ENCODE results near the gene SLC22A4.

The SLC22A4 gene

DNA sequence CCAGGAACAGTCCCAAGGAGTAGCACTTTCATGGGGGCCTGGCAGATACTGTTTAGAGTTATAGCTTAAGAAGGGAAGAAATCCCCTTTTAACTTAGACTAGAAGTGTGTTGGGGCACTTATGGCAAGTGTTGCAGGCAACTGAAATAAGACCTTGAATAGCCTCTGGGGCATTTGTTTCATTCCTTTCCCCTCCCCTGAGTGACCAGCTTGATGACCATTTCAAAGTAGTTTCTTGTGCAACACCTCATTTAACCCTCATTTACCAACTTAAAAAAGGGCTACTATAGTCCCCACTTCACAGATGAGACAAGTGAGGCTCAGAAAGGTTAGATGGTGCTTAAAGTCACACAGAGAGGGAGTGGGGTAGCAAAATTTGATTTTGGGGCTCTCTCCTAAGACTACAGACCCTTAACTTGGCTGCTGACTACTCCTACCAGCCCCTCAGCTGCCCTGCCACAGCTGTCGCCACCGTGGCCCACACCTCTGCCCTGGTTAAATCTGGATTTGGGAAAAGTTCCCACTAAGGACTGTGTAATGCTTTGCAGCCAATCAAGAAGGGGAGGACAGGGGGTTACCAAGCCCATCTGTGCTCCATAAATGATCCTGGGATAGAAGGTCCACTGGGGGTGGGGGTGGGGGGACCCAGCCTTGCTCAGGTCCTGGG is 31.2 kb upstream of the SLC22A4 start:
- no peak for DNase-seq

DNA sequence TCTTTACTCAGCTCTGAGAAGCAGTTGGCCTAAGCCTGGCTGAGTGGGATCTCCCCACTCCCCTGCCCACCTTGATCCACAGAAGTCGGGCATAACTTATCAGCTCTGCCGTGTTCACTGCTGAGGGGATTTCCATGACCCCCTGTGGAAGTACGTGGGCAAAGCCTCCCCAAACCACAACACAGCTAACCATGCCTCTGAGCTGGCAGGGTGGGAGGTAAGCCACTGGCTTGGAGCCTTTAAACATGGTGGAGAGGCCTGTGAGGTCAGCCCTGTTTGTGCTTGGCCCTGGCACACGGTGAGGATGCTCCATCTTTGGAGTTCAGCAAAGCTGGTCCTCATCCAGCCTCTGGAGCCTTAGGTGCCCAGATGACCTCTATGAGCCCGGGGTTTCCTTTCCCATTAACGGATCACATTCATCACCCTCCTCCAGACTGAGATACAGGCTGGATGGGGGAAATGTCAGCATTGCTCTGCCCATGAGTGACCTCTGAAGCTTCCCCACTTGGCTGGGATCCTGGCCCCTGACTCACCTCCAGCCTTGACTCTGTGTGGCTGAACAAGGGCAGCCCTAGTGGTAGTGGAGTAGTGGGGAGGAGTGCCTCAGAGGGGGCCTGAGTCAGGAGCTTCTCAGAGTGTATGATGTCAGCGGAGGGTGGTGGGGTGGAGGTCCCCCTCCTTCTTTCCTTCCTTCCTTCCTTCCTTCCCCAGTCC is 30.5 kb upstream of the SLC22A4 start:
- no peak for DNase-seq

DNA sequence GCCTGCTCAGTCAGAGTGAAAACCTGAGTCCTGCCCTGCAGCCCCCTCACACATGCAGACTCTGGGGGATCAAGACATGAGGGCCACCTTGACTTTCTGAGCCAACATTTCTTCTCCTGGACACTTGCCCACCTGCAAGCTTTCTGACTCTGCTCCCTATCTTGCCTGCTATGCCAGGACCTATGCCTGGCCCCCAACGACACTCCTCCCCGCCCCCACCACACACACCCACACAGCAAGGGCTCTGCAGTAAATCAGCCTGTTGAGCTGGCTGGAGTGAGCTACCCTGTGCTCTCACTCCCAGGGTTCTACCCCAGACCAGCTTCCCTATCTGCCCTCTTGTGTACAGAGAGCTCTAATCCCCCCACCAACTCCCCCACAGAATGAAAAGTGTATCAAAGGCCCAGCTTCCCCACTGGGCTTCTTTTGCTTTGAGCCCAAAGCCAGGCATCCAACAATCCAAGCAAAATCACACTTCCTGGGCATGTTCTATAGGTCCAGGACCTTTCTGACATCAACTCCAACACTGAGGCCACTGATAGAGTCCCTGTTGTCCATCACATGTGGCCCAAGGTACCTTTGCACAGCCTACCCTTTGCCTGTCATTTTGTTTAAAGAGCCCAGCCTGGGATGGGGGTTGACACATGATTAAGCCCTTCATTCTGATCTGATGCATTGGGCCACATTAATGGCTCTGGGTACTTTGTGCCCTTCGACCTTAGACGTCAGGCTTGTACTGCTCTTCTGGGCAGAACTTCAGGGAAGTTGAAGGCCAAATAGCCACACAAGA is 29.5 kb upstream of the SLC22A4 start:
- DNase-seq = no peak

DNA sequence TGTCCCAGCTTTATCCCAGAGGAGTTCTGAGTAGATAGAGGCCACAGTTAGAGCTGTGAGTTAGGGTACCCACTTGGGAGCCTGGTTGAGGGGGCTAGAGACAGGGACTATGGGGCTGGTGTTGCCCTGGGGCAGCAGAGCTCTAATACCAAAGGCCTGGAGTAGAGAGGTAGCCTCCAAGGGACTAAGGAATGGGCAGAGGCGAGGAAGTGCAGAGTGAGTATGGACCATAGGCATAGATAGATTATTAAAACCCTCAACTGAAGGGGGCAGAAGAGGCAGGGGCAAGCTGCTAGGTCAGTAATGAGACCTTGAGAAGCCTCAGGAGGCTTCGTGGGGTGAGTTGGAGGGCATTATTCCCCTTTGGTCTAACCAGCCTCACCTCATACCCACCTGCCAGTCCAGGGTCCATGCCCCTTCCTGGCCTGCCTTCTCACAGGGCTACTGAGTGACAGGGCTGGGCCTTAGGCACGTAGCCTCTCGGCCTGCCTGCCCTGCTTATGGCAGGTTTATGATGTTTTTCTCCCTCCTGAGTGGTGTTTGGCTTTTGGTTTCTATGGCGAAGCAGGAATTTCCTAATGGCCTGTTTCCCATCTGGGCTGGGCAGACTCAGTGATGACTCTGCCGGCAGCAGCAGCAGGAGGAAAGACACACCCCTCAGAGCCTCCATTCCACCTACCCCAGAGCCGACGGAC is 28.7 kb upstream of the SLC22A4 start:
- DNase-seq = no peak

DNA sequence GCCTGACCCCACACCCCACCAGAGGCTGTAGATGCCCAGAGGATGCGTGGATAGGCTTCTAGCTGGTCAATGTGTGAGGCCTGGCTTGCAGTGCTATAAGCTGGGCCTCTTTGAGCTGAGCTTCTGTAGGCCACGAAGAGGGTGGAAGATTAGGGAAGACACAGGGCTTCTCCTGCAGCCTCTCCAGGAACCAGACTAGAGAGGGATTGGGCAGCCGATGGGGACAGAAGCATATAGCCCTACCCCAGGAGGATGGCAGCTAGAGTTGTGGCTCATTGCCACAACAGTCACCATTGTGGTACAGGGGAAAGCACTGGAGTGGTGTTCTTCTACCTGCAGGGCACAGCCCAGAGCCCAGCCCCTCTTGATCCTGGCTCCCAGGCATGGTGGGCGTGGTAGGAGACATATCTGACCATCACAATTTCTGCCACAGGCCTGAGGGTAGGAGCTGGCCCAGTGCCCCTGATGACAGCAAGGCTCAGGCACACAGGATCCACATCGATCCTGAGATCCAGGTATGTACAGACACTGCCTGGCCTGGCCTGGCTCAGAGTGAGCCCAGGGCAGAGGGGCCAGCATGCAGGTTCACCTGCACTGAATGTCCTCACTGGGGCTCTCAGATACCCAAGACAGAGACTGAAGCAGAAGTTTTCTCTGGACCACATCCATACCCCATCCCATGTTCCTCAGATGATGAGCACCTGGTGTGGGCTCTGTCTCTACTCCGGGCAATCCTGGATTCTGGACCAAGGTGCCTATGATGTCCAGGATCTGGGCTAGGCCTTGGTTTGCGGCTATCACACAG is 28.0 kb upstream of the SLC22A4 start:
- DNase-seq = no peak

DNA sequence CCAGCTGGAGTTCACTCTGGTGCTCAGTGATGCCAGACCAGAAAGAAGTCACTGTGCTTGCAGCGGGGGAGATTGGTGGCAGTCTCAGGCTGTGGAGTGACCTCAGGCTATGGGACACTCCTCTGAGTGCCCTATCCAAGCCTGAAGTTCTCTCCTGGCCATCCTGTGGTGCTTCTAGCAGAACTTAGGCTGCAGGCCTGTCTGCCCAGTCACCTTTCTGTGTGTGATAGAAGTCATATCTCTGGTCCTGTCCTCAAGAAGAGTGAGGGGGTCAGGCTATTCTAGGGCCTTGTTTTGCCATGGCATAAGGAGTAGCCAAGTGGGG is 27.4 kb upstream of the SLC22A4 start:
- DNase-seq = no peak

DNA sequence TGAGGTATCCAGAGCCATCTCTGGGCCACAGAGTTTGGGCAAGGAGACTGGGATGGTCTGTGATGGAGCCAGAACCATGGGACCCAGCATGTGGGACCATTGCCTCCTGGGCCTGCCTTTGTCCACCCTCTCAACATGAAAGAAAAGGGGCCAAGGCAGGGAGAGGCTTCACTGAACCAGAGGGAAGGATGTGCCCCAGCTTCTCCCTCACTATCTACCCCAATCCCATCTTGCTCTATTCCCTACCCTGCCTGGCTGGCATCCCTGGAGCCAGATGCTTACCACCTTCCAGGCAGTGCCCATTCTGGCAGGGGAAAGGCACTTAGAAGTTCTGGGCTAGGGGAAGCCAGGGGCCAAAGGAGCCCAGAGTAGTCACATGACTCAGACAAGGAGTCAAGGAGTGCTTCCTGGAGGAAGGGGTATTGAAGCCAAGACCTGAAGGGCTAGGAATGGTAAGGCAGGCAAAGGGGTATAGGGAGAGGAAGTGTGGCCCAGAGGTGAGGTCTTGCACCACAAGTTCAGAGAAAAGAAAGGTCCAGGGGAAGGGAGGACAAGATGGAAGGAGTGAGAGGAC is 26.9 kb upstream of the SLC22A4 start:
- no peak for DNase-seq

DNA sequence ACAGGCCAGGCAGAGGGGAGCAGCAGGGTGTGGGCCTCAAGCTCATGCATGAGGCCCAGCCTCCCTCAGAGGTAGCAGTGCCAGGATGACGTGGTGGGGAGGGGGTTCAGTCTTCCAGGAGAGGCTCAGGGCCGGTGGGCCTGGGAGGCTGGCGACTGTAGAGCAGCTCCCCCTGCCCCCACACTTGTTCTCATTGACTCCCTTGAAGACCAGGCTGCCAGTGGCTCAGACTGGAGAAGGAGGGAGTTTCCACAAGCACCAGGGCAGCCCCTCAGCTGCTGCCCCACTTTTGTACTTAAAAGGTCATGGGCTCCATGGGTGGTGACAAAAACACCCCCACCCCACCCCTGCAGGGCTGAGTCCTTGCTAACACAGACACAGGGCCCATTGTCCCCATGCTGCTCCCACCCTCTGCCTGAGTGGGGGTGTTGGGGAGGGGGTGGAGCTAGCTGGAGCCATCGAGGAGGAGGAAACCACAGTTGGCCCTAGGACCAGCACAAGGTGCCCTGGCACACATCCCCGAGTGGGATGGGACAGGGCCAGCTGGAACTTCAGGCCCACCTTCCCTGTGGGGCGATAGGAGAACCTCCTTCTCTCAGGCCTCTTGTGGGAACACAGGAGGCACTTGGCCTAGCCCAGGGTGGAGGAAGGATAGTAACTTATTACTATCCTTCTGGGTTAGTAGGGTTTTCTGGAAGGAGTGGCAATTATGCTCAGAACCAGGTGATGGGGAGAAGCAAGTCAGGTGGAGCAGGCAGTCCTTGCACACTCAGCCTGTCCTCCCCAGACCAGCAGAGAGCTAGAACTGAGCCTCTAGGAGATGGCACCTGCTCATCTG is 26.0 kb upstream of the SLC22A4 start:
- DNase-seq = no peak

DNA sequence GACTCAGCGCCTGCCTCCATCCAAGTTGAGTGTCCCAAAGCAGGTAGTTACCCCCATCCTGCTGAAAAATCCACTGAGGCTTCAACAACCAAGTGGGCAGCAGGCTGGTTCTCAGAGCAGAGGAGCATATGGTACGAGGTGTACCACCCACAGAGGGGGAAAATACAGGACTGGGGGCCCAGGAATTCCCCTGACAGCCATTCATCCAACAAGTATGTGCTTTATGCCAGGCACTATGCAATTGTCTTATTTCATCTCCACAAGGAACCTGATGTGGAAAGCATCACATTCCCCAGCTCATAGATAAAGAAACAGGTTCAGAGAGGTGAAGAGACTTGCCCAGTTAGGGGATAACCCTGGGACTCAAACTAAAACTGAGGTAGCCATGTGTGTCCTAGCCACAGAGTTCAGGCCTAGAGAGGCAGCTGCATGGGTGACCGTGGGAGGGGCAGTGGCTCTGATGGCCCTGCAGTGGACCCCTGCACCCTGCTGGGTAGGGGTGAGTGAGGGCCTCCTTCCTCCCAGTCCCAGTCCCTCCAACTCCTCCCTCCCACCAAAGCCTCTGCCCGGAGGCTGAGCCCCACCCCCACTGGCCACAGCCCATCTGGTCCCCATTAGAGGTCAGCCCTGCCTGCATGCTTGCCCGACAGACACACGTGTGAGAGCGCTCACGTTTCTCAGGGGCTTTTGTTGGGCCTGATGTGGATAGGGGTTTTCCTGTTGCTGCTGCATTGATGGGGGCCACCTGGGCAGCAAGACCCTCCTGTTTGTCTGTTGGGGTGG is 25.2 kb upstream of the SLC22A4 start:
- no peak for DNase-seq

DNA sequence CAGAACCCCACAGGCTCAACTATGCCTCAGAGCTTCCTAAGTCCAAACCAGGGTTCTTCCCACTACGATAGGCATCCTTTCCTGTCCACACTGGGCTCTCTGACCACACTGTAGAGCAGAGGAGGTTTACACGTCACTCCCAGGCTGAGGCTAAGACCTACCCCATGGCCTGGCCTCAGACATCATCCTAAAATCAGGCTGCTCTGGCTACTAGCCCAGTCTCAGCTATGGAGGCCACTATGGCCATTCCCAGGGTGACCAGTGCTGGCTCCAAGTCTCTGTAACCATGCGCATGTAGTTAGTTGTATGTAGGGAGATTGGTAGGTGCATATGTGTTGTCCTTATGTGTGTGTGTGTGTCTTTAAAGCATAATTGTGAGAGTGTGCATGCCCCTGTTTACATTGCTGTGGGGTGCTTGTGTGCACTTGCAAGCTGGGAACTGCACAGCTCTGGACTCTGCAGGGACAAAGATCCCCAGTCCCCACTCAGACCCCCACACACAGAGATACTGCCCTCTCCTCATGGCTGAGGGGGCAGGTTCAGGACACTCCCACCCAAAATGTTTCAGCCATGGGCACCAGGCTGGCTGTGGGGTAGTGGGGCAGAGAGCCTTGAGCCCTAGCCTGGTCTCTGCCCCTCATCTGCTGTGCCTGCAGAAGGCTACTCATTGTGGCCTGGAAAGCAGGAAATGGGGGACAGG is 24.4 kb upstream of the SLC22A4 start:
- DNase-seq = no peak

DNA sequence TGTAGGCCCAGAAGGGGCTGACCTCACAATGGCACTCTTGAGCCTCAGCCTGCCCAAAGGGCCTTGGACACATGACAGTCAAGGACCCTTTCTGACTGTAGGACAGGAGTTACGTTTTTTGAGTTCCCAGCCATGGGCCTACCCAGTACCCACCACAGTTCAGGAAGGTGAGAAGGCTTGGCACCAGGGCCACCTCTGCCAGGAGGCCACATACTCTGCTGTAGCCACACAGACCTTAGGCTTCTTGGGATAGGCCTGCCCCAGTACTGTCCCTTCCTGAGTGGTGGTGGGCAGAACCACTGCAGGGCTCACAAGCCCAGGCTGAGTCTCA is 23.9 kb upstream of the SLC22A4 start:
- no peak for DNase-seq

DNA sequence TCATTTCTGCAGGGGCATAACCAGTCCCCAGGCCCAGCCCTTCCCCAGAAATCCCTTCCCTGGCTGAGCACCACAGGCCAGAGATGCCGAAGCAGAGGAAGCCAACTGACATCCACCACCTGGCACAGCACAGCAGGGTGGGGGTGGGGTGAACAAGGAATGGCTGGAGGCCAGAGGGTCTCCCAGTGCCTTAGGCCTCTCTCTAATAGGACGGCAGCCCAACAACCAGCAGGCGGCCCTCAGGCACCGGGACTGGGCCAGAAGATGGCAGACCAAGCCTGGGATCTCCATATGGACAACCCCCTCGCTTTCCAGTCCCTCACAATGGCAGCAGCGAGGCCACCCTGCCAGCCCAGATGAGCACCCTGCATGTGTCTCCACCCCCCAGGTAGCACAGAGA is 23.5 kb upstream of the SLC22A4 start:
- DNase-seq = no peak

DNA sequence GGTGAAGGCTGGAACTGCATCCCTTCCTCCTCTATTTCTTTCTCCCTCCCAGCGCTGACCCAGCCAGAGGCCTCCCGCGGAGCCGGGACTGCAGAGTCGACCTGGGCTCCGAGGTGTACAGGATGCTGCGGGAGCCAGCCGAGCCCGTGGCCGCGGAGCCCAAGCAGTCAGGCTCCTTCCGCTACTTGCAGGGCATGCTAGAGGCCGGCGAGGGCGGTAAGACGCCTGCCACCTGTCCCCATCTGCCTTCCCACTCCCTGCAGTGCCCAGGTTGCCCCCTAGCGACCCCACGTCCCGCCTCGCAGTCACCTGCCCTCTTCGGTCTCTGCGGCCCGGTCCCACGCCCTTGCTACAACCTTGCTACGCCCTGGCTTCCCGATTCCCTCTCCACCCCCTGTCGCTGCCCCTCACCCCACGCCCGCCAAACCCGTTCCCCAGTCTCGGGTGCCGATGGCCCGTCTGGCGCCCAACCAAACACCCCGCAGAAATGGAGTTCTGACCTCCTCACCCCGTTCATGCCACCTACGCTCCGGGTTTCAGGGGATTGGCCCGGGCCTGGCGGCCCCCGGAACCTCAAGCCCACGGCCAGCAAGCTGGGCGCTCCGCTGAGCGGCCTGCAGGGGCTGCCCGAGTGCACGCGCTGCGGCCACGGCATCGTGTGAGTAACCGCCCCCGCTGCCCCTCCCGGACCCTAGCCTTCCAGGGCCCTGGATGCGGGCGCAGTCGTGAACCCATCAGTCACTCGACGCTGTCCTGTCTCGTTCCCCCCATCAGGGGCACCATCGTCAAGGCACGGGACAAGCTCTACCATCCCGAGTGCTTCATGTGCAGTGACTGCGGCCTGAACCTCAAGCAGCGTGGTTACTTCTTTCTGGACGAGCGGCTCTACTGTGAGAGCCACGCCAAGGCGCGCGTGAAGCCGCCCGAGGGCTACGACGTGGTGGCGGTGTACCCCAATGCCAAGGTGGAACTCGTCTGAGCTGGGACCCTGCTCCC is 22.6 kb upstream of the SLC22A4 start:
- DNase-seq = peak in 1 of 6 experiments; percentile 36

DNA sequence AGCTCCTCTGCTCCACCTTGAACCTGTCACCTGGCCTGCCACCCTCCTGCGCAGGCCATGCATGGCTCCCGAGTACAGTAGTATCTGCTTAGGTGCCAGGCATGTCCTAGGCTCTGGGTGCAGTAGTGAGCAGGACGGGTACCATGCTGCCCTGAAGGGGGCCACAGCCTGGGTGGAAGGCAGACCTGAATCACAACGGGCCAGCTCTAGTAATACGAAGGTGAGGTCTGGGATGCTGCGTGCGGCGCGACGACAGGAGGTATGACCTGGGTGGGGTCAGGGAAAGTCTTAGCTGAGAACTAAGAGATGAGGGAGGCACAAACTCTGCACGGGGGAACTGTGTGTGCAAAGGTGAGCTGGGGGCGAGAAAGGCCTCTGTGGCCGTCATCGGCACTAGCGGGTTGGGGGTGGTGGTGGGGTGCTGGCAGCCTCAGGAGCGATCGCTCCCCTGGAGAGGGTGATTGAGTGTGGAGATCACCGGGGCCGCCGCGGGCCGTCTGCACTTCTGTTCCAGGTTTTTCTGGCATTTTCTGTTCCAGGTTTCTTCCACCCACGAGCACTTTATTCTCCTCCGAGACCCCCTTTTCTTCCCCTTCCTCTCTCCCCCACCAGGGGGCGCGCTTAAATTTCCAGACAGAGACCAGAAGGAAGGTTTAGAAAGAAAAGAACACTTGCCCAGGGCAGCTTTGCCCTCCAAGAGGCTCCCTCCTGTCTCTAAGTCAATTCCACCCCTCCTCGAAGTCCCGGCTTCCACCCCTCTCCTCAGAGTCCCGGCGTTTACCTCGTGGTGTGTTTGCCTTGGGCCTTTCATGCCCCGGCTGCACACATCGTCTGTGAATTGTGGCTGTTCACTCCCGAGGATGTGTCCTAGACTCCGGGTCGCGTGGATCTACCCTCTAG is 21.6 kb upstream of the SLC22A4 start:
- DNase-seq = peak in 5 of 6 experiments; percentile 40 to 64 (median 45)

DNA sequence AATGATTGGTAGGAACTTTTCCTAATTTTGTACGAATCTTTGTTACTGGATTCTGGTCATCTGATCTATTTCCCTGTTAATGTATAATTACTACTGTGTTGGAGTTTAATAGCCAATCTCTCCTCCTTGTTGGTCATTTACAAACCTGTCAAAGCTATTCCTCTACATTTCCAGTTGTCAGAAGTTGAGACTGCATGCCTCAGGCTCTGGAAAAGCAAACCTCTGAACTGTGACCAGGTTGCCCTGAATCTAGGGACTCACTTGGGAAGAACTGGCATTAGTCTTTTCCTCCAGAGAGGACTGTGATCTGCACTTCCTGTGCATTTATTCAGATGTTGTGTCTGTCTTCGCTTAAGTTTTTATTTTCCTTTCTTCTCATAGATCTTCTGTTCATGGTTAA is 20.6 kb upstream of the SLC22A4 start:
- DNase-seq = no peak

DNA sequence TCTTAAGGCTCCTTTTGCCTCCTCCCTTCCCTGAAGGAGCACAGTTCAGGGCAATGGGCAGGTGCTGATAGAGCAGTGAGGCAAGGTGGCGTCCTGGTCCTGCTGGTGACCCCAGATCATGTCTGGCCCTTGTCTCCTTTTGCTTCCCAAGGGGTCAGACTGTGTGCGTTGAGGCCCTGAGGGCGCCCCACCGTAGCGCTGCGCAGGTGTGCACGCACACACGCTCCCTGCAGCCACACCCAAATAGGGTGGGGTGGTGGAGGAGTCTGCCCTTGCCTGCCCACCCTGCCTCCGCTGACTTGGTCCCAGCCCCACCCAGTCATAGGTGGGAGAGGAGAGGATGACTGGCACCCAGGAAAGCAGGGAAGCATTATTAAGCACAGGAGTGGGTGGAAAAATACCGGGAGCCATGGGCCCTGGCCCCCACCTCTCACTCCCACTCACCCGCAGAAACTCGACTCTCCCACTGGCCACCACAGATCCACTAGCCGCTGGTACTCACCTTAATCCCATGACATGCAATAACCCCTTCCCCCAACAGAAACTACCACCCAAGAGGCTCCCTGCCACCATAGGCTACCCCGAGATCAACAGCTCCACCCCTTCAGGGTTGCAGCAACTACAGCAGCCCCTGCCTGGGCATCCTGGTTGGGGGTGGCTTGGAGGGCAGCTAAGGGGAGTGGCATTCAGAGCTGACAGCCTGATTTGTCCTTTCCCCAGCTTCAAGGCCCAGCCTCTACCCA is 20.0 kb upstream of the SLC22A4 start:
- no peak for DNase-seq

All from stimulated activated naive CD4-positive, alpha-beta T cell (primary cell).